ENCODE data around the gene GPX7.

GPX7 gene

GRCh38 chr1:52657702-52658101, 55.5 kb downstream of the GPX7 start:
- Histone ChIP-seq H3K27ac (no peak overlapping the region), H3K27me3 (no peaks in the 10 kb centered on the region), H3K4me3 (ENCODE audit: low read depth in 1 of 2, low read length in 1 of 2) (no peak overlapping the region), H3K36me3 (no peaks in the 10 kb centered on the region), H3K4me1 (ENCODE audit: control insufficient read depth in 1 of 2, insufficient read depth in 1 of 2, low read depth in 1 of 2, low read length in 1 of 2) (no peaks in the 10 kb centered on the region), H3K9me3 (no peaks in the 10 kb centered on the region)
- TF ChIP-seq, protein P1, sequence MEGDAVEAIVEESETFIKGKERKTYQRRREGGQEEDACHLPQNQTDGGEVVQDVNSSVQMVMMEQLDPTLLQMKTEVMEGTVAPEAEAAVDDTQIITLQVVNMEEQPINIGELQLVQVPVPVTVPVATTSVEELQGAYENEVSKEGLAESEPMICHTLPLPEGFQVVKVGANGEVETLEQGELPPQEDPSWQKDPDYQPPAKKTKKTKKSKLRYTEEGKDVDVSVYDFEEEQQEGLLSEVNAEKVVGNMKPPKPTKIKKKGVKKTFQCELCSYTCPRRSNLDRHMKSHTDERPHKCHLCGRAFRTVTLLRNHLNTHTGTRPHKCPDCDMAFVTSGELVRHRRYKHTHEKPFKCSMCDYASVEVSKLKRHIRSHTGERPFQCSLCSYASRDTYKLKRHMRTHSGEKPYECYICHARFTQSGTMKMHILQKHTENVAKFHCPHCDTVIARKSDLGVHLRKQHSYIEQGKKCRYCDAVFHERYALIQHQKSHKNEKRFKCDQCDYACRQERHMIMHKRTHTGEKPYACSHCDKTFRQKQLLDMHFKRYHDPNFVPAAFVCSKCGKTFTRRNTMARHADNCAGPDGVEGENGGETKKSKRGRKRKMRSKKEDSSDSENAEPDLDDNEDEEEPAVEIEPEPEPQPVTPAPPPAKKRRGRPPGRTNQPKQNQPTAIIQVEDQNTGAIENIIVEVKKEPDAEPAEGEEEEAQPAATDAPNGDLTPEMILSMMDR (IDR thresholded peaks at IDR 0.05), result no peak
